Measurements from ENCODE around the gene RBM15. TPM values are rescaled to one million over a fixed set of nuclear protein-coding genes. Genes with fewer than 3 reads are reported as not detected.
A peak's percentile ranks its signal among the peaks of the same experiment; 100 is the strongest.

The RBM15 gene
- total and polyA plus RNA-seq, 2 experiments from 2014 or later, result 8.5 to 73.4 TPM

DNA sequence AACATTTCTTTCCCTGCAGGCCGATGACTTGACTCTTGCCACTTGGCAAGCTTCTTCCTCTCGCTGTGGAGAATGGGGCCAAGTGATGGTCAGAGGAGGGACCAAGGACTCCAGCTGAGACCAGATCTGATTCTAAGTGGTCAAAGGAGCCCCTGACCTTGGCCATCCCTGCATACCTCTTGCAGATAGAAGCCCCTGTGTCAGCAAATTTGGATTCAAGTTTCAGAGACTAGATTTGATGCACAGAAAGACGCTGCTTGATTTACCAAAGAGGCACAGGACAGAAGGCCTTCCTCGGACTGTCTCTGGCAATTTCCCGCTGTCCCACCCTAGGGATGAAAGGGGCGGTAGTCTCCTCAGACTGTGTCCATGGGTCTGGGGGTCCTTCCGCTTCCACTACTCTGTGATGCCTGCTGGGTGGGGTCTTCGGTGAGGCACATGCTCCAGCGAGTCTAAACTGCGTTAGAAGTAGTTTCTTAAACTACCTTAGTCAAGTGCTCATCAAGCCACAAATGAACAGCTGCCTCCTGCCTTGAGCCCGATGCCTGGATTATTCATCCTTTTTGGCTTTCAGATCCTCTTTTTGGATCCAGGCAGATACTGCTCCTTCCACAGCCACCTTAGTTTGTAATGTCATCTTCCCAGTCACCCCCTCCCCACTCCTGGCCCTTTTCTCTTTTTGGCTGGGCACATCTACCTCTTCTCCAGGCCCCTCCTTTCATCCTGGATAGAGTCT, 31.8 kb upstream of the RBM15 start:
- Histone ChIP-seq H3K9me3 (ENCODE audit: low read depth) (no peaks in the 10 kb centered on the region), H3K4me1 (ENCODE audit: low read depth) (peaks cover 7% of the 10 kb centered on the region), H3K27ac (no peak overlapping the region), H3K4me3 (no peak overlapping the region), H3K27me3 (peaks cover 3% of the 10 kb centered on the region), H3K36me3 (no peaks in the 10 kb centered on the region)
- no peak for DNase-seq (ENCODE audit: low read depth in 1 of 2, low spot score in 1 of 2)
- TF ChIP-seq, protein P1, sequence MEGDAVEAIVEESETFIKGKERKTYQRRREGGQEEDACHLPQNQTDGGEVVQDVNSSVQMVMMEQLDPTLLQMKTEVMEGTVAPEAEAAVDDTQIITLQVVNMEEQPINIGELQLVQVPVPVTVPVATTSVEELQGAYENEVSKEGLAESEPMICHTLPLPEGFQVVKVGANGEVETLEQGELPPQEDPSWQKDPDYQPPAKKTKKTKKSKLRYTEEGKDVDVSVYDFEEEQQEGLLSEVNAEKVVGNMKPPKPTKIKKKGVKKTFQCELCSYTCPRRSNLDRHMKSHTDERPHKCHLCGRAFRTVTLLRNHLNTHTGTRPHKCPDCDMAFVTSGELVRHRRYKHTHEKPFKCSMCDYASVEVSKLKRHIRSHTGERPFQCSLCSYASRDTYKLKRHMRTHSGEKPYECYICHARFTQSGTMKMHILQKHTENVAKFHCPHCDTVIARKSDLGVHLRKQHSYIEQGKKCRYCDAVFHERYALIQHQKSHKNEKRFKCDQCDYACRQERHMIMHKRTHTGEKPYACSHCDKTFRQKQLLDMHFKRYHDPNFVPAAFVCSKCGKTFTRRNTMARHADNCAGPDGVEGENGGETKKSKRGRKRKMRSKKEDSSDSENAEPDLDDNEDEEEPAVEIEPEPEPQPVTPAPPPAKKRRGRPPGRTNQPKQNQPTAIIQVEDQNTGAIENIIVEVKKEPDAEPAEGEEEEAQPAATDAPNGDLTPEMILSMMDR (IDR thresholded peaks at IDR 0.05; ENCODE audit: low read depth, low read length), result no peak

DNA sequence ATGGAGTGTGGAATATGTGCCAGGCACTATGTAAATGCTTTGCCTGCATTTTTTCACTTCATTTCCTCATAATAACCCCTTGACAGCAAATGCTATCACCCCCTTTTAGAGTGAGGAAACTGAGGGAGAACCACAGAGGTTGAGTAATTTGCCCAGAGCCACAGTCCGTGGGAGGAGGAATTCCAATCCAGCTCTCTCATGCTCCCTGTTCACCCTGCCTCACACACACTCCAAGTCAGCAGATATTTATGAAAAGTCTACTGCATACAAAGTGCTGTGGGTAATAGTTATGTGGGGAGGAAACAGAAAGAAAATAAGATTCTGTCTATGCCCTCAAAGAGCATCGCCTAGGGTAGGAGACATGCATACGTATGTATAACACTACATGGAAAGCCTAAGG, 30.9 kb upstream of the RBM15 start:
- H3K36me3 ChIP-seq, result no peaks in the 10 kb centered on the region
- H3K4me3 ChIP-seq, result no peak overlapping the region
- H3K27ac ChIP-seq, result no peak overlapping the region
- peak in 1 of 2 donors; percentile 93 for DNase-seq (ENCODE audit: low read depth in 1 of 2, low spot score in 1 of 2)
- TF ChIP-seq, protein P1 (IDR thresholded peaks at IDR 0.05; ENCODE audit: low read depth, low read length), result no peak
- no peaks in the 10 kb centered on the region for H3K9me3 ChIP-seq (ENCODE audit: low read depth)
- peaks cover 3% of the 10 kb centered on the region for H3K27me3 ChIP-seq
- H3K4me1 ChIP-seq (ENCODE audit: low read depth), result peaks cover 7% of the 10 kb centered on the region

DNA sequence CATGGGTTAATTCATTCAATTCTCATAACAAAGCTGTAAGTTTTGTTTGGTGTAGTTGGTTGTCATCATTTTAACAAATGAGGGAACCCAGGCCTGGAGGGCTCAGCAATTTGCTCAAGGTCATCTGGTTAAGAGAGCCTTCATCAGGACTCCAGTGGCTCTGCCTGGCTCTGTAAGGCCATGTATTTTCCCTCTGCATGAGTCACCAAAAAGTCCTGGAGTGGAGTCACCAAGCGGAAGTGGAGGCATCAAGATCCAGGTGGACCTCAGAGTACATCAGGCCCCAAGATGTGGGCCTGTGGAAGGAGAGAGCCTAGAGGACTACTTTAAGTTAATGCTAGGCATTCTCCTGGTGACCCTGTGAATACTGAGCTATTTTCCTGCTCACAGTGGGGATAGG, 30.0 kb upstream of the RBM15 start:
- TF ChIP-seq, protein P1 (IDR thresholded peaks at IDR 0.05; ENCODE audit: low read depth, low read length), result no peak
- DNase-seq (ENCODE audit: low read depth in 1 of 2, low spot score in 1 of 2), result peak; percentile 39 to 44
- Histone ChIP-seq H3K4me3 (no peak overlapping the region), H3K4me1 (ENCODE audit: low read depth) (peaks cover 7% of the 10 kb centered on the region), H3K27ac (no peak overlapping the region), H3K9me3 (ENCODE audit: low read depth) (no peaks in the 10 kb centered on the region), H3K27me3 (no peaks in the 10 kb centered on the region), H3K36me3 (no peaks in the 10 kb centered on the region)

DNA sequence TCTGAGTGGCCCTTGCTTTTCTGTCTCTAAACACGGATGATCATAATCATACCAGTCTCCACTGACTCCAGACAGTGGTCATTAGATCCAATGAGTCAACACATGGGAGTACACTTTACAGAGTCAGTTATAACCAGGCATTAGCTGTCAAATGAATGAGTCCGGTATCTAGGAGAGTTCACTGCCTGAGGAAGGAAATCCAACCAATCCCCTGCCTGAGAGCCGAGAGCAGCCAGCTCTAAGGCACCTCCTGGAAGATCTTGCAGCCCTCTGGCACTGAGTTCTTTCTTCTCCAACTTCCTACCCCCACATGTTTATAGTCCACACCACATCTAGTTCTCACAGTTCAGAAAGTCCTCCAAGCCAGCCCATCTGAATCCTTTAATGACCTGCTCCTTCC, 29.4 kb upstream of the RBM15 start:
- DNase-seq (ENCODE audit: low read depth in 1 of 2, low spot score in 1 of 2), result peak in 1 of 2 donors; percentile 68
- H3K9me3 ChIP-seq (ENCODE audit: low read depth), result no peaks in the 10 kb centered on the region
- peaks cover 7% of the 10 kb centered on the region for H3K4me1 ChIP-seq (ENCODE audit: low read depth)
- H3K36me3 ChIP-seq, result no peaks in the 10 kb centered on the region
- H3K27ac ChIP-seq, result no peak overlapping the region
- no peaks in the 10 kb centered on the region for H3K27me3 ChIP-seq
- no peak overlapping the region for H3K4me3 ChIP-seq
- TF ChIP-seq, protein P1 (IDR thresholded peaks at IDR 0.05; ENCODE audit: low read depth, low read length), result no peak

DNA sequence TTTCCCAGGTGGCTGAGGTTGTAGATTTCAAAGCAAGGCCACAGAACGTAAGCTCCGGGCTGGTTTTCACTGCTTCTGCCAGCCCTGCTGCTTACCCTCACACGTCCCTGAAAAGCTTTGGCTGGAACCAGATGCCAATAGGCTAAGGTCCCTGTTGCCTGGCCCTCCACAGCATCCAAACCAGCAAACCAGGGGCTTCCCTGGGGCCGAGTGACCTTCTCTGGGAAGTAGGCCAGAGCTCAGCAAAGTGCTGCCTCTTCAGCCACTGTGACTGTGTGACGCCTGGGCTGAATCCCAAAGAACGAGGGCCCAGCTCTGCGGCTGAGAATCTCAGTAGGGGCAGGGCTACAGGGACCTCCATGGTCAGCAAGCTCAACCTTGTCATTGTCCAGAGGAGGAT, 28.9 kb upstream of the RBM15 start:
- H3K36me3 ChIP-seq, result no peaks in the 10 kb centered on the region
- no peak for DNase-seq (ENCODE audit: low read depth in 1 of 2, low spot score in 1 of 2)
- H3K27ac ChIP-seq, result no peak overlapping the region

More for the DNA sequence above, 28.9 kb upstream of the RBM15 start:
- TF ChIP-seq, protein P1 (IDR thresholded peaks at IDR 0.05; ENCODE audit: low read depth, low read length), result no peak
- no peaks in the 10 kb centered on the region for H3K27me3 ChIP-seq
- no peak overlapping the region for H3K4me3 ChIP-seq
- H3K4me1 ChIP-seq (ENCODE audit: low read depth), result peaks cover 7% of the 10 kb centered on the region
- H3K9me3 ChIP-seq (ENCODE audit: low read depth), result no peaks in the 10 kb centered on the region
